Progenitor cell of endocrine pancreas (in vitro differentiated cells): ENCODE results near the gene FXYD6. TPM values are rescaled to one million over a fixed set of nuclear protein-coding genes. Genes with fewer than 3 reads are reported as not detected.

Experiments
- DNase-seq: peaks from one replicate; pipeline ENCODE4 v3.0.0; 2021; ENCODE audit warnings: low spot score; ENCODE audit not compliant: unreplicated experiment
- H3K27ac Mint-ChIP-seq: 2 replicates; pipeline ENCODE4 v1.8.0; 2021; ENCODE audit warnings: mild to moderate bottlenecking, moderate library complexity, mixed read lengths
- H3K27me3 Mint-ChIP-seq: 2 replicates; pipeline ENCODE4 v1.8.0; 2021; ENCODE audit warnings: mixed read lengths
- H3K36me3 Mint-ChIP-seq: 2 replicates; pipeline ENCODE4 v1.8.0; 2022; ENCODE audit warnings: mixed read lengths; ENCODE audit not compliant: insufficient read depth
- H3K4me1 Mint-ChIP-seq: 2 replicates; pipeline ENCODE4 v1.8.0; 2021; ENCODE audit warnings: low read depth, mixed read lengths
- H3K4me3 Mint-ChIP-seq: 2 replicates; pipeline ENCODE4 v1.8.0; 2021; ENCODE audit warnings: low read depth, mild to moderate bottlenecking, moderate library complexity, mixed read lengths
- H3K9me3 Mint-ChIP-seq: 2 replicates; pipeline ENCODE4 v1.8.0; 2021; ENCODE audit warnings: low read depth, mixed read lengths
- total RNA-seq: library from RNA; stranded (reverse); gene quantifications from 2 replicates; pipeline ENCODE4 v1.2.1, GENCODE V29; 2021
- TF ChIP-seq, protein P1 (sequence below): fragments of 200-600 bp; sonication (generic); IDR thresholded peaks from one replicate; pipeline ENCODE4 v1.5.0; 2021; ENCODE audit warnings: antibody characterized with exemption, mild to moderate bottlenecking; ENCODE audit not compliant: unreplicated experiment

Gene FXYD6
- total RNA-seq, 1 donor from 2014 or later: 28.5 TPM

DNA sequence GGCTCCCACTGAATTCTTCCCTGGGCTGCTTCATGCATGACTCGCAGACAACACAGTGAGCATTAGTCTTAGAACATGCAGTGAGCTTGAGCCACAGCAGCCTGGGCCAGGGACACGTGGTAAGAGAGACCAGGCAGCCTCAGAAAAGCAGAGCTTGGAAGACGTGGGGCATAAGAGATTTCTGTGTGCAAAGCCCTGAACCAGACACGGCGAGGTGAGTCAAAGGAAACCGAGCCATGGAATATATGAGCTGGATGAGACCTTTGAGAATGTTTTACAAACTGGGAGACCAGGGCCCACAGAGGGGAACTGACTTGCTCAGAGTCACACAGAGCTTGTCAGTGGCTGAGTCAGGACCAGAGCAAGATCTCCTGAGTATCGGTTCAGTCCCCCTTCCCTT is 8.5 kb upstream of the FXYD6 start:
- Mint-ChIP-seq H3K4me3 (no peak overlapping the region), H3K36me3 (no peaks in the 10 kb centered on the region), H3K9me3 (peaks cover 3% of the 10 kb centered on the region), H3K4me1 (peaks cover 9% of the 10 kb centered on the region), H3K27me3 (peaks cover 39% of the 10 kb centered on the region), H3K27ac (no peak overlapping the region)
- no peak for DNase-seq
- TF ChIP-seq, protein P1, sequence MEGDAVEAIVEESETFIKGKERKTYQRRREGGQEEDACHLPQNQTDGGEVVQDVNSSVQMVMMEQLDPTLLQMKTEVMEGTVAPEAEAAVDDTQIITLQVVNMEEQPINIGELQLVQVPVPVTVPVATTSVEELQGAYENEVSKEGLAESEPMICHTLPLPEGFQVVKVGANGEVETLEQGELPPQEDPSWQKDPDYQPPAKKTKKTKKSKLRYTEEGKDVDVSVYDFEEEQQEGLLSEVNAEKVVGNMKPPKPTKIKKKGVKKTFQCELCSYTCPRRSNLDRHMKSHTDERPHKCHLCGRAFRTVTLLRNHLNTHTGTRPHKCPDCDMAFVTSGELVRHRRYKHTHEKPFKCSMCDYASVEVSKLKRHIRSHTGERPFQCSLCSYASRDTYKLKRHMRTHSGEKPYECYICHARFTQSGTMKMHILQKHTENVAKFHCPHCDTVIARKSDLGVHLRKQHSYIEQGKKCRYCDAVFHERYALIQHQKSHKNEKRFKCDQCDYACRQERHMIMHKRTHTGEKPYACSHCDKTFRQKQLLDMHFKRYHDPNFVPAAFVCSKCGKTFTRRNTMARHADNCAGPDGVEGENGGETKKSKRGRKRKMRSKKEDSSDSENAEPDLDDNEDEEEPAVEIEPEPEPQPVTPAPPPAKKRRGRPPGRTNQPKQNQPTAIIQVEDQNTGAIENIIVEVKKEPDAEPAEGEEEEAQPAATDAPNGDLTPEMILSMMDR: no peak

DNA sequence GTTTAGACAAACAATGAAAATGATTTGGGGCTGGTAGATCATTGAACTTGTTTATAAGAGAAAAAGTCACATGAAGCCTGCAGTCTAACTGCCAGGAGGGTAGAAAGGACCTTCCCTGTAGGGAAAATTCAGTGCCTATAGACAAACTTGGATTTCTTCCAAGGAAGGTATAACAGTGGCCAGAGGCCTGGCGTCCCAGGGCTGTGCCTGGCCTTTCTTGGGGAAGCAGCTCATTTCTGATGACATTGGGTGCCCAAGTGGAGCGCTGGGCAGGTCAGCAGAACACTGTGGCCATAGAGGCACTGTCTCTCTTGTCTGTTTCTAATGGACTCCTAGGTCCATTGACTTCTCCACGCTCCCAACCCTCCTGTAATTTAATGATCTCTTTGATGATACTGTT is 6.6 kb upstream of the FXYD6 start:
- Mint-ChIP-seq H3K27ac (no peak overlapping the region), H3K4me3 (no peak overlapping the region), H3K9me3 (no peaks in the 10 kb centered on the region), H3K4me1 (peaks cover 9% of the 10 kb centered on the region), H3K27me3 (peaks cover 45% of the 10 kb centered on the region), H3K36me3 (no peaks in the 10 kb centered on the region)
- TF ChIP-seq, protein P1: no peak
- DNase-seq: no peak

GRCh38 chr11:117882311-117882905 is 6.0 kb upstream of the FXYD6 start:
- H3K4me1 Mint-ChIP-seq: peaks cover 10% of the 10 kb centered on the region
- H3K27me3 Mint-ChIP-seq: peaks cover 47% of the 10 kb centered on the region
- DNase-seq: no peak
- no peaks in the 10 kb centered on the region for H3K36me3 Mint-ChIP-seq
- TF ChIP-seq, protein P1: no peak
- no peak overlapping the region for H3K27ac Mint-ChIP-seq
- no peak overlapping the region for H3K4me3 Mint-ChIP-seq
- H3K9me3 Mint-ChIP-seq: no peaks in the 10 kb centered on the region

DNA sequence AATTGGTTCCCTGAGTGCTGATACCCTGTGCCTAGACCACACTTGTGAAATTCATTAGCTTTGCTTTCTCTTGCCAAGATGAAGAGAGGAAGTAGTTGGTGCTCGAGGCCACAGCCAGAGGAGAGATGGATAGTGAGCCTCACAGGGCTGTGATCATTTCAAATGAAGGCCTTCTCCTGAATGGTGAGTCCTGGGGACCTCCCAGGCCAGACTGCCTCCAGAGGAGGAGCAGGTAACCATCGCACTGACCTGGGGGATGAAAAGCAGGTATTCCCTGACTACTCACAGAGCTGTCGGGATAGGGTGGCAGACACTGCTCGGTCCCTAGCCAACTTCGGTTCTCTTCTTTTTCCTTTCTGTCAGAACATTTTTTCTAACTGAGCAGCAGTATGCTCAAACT is 4.8 kb upstream of the FXYD6 start:
- Mint-ChIP-seq H3K9me3 (no peaks in the 10 kb centered on the region), H3K27ac (no peak overlapping the region), H3K36me3 (no peaks in the 10 kb centered on the region), H3K27me3 (peaks cover 53% of the 10 kb centered on the region), H3K4me1 (peaks cover 18% of the 10 kb centered on the region), H3K4me3 (no peak overlapping the region)
- TF ChIP-seq, protein P1: no peak
- DNase-seq: no peak

DNA sequence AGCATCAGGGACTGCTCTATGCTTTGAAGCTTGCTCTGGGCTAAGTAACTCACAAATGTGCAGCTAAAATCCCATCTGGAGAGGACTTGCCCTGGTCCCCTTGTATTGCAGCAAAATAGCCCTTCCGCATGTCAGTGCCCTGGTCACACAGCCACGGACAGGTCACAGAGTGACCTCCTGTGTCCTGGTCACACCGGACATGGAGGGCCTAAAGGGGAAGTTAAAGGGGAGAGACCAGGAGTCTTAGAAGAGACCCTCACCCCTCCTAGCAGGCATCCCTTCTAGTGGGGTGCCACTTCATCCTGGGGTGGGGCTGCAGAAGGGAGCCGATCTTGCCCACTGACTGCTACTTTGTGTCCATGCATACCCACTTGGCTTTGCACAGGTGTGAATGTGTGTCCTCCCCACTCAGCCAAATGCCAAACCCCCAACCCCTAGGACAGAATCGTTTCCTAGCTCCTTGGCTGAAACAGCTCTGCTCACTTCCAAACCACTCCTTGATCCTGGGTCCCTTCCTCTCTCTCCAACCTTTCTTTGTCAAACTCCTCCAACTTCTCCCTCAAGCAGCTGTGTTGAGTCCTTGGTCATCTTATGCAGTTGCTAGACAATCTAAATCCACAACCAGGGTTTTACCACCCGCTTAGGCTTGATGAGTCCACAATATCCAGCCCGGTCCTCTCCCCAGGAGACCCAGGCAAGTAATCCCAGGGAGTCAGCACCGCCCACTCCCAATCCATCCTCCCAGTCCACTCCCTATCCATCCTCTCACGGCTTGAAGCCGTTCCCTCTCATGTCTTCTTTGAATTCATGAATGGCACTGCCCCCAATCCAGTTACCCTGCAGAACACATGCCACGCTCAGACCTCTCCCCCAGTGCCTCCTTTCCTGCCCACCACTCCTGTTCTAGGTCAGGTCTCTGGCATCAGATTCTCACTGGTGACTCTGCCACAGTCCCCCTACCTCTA is 3.3 kb upstream of the FXYD6 start:
- peaks cover 62% of the 10 kb centered on the region for H3K27me3 Mint-ChIP-seq

More for the DNA sequence above, 3.3 kb upstream of the FXYD6 start:
- no peak overlapping the region for H3K4me3 Mint-ChIP-seq
- no peaks in the 10 kb centered on the region for H3K36me3 Mint-ChIP-seq
- H3K4me1 Mint-ChIP-seq: peaks cover 25% of the 10 kb centered on the region
- DNase-seq: no peak
- H3K27ac Mint-ChIP-seq: no peak overlapping the region
- H3K9me3 Mint-ChIP-seq: no peaks in the 10 kb centered on the region
- TF ChIP-seq, protein P1: no peak
